ENCODE measurements around the gene GALNT9. TPM values are rescaled to one million over a fixed set of nuclear protein-coding genes. Genes with fewer than 3 reads are reported as not detected.

Gene GALNT9
- total RNA-seq, 1 experiment from 2014 or later, result not detected

DNA sequence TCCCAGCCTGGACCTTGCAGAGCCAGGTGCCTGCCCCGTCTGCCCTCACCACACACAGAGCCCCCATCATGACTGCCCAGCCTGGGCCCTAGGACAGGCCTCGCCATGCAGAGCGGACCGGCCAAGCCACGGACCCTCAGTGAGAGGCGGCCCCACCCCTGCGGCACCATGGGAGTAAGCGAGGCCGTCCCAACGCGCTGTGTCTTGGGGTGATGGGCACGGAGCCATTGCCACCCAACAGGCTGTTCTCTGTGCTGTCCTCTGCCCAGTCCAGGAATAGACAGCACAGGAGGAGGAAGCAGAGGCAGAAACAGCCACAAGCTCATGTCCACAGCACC is 39.2 kb downstream of the GALNT9 start:
- DNase-seq (ENCODE audit: low read depth, low spot score), result no peak
- in situ Hi-C loops (cut with HindIII; ENCODE audit: low pct_unique_long_range_greater_than_20kb, low sequenced_read_pairs), result no loop called here

DNA sequence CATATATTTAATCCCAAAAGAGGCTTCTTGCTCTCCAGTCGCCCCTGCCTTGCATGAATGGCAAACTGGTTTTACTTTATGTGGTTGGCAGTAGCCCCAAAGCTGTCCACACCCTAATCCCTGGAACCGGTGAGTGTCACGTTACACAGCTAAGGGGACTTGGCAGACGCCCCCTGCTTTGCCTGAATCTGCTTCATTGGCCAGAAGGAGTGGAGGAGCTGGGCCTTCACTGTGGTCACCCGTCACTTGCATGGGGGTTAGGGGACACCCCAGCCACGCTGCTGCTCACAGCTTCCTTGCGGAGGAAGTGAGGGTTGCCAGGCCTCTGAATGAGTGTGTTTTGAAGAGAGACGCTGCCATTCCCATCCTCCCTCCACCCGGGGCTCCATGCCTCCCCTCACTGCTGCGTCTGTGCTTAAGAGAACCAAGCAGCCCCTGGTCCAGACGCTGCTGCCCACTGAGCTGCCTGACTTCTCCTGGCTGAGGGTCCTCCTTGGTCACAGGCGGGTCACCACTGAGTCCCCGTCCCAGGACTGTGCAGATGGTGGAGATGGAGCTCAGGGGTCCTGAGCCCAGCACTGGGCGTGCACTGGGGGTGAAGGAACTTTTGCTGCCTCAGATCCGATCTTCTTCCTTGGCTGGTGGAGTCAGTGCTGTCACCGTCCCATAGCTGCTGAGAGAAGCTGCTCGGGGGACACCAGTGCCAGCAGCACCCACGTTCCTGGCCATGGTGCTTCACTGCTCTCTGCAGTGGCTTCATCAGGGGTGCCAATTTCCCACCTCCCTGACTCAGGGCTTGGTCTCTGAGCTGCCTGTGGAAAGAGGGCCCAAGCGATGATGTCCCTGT is 39.8 kb downstream of the GALNT9 start:
- DNase-seq (ENCODE audit: low read depth, low spot score), result no peak
- in situ Hi-C loops (cut with HindIII; ENCODE audit: low pct_unique_long_range_greater_than_20kb, low sequenced_read_pairs), result no loop called here

DNA sequence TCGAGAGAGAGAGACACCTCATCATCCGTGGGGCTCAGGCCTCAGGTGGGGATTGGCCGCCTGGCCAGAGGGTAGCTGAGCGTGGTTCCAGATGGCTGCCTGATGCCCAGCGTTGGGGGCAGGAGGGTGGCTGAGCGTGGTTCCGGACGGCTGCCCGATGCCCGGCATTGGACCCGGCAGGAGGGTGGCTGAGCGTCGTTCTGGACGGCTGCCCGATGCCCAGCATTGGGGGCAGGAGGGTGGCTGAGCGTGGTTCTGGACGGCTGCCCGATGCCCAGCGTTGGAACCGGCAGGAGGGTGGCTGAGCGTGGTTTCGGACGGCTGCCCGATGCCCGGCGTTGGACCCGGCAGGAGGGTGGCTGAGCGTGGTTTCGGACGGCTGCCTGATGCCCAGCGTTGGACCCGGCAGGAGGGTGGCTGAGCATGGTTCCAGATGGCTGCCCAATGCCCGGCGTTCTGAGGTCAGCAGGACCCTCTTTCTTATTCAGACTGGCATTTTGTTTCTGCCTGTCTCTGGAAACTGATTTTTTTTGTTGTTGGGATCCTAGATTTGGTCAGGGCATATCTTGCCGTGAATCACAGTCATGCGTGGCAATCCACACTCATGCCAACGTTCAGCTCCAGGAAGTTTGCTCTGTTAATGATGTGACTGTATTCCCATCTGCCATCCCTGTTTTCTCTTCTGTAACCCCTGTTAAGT is 40.7 kb downstream of the GALNT9 start:
- in situ Hi-C loops (cut with HindIII; ENCODE audit: low pct_unique_long_range_greater_than_20kb, low sequenced_read_pairs), result no loop called here
- no peak for DNase-seq (ENCODE audit: low read depth, low spot score)

DNA sequence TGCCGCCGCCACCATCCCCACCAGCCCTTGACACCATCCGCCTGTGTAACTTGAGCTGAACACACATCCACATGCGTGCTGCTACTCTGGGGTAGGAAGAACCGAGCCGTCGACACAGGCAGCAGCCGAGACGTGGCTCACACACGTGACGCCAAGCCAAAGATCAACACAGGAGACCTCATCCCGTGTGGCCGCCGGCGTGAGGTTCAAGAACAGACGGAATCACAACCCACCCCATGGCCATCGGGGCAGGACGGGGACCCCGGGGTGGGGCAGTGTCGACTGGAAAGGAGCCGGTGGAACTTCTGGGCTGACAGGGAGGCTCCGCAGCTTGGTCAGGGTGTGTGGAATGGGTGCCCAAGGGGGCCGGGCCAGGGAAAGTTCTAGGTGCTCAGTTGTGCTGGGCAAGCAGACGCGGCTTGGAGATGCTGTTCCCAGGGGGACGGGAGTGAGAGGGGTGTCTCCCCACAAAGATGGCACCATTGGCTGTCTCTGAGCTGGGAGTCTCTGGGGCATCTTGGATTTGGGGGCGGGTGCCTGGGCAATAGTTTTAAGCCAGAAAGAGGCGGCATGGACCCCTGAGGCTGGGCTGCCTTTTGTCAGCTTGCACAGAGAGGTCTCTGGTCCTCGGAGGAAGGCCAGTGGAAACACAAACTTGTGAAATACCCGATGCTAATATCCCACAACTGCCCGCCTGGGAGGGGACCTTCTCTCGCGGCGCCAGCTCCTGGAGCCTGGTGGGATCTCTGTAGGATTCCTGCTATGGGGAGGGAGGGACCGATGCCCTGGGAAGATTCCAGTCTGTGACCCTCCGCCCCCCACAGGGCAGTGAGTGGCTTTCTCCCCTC is 41.8 kb downstream of the GALNT9 start:
- in situ Hi-C loops (cut with HindIII; ENCODE audit: low pct_unique_long_range_greater_than_20kb, low sequenced_read_pairs), result no loop called here
- no peak for DNase-seq (ENCODE audit: low read depth, low spot score)

DNA sequence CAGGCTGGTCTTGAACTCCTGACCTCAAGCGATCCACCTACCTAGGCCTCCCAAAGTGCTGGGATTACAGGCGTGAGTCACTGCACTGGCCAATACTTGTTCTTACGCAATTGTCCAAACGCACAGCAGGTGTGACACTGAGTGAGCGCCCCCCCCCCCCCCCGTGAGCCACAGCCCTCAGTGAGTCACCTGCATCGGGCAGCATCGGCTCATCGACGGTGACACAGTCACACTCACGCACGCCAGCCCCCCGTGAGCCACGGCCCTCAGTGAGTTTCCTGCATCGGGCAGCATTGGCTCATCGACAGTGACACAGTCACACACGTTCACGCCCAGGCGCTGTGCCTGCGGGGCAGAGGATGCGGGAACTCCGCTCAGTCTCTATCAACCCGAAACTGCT is 42.5 kb downstream of the GALNT9 start:
- in situ Hi-C loops (cut with HindIII; ENCODE audit: low pct_unique_long_range_greater_than_20kb, low sequenced_read_pairs), result no loop called here
- DNase-seq (ENCODE audit: low read depth, low spot score), result no peak

DNA sequence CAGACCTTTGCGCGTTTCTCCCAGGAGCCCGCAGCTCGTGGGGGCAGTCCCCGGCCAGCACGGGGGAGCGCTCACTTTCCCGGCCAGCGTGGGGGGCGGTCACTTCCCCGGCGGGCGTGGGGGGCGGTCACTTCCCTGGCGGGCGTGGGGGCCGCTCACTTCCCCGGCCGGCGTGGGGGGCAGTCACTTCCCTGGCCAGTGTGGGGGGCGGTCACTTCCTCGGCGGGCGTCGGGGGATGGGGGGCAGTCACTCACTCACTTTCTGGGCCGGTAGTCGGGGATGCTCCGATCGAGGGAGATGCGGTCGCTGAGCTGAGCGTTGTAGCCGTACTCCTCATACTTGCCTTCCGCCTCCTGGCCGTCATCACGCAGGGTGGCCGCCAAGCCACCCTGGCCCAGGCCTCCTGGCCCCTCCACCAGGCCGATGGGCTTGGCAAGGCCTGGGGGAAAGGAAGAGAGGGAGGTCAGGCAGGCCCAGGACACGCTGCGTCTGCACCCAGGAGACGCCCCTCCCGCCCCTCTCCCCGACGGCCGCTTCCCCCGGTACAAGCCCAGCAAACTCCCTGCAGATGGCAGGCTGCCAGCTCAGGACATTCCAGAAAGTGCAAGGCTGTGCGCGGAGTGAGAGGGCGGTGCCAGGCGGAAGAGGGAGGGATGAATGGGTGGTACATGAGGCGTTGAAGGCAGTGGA is 43.3 kb downstream of the GALNT9 start:
- peak; percentile 49 for DNase-seq (ENCODE audit: low read depth, low spot score)

DNA sequence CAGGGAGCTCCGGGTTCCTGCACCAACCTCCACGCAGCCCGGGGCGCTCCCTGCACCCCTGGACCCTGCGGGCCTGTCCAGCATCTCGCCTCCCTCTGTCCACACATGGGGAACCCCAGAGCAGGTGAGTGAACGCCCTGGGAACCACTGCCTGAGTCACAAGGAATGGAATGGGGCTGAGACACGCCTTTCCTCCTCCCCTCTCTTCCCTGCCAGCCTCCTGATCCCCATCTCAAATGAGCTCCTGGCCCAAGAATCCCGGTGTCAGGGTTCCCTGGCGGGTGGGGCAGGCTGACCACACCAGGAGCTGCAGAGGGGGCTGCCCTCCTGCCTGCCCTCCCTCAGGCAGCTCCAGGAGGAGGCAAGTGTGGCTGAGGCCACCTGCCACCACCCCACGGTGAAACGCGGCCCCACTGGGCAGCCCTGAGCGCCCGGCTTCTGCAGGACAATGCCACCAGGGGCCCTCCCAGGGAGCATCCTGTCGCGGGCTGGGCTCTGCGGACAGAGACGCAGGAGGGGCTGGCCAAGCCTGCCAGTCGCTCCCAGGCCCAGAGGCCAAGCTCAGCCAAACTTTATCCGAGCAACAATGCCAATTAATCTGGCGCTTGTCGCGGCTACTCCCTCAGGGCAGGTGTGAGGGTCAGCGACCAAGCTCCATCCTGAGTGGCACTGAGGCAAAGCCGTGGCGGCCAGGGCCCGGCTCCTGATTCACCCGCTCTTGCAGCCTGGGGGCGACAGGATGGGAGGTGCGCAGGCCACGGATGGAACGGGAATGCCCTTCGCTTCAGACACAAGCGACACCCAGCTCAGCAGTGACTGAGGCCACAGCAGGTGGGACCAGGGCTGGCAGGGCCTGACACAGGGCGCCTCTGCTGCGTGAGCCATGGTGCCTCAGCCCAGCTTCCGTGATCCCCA is 44.3 kb downstream of the GALNT9 start:
- DNase-seq (ENCODE audit: low read depth, low spot score), result no peak
- in situ Hi-C loops (cut with HindIII; ENCODE audit: low pct_unique_long_range_greater_than_20kb, low sequenced_read_pairs), result no loop called here

More for the DNA sequence above, 43.3 kb downstream of the GALNT9 start:
- in situ Hi-C loops (cut with HindIII; ENCODE audit: low pct_unique_long_range_greater_than_20kb, low sequenced_read_pairs), result no loop called here

DNA sequence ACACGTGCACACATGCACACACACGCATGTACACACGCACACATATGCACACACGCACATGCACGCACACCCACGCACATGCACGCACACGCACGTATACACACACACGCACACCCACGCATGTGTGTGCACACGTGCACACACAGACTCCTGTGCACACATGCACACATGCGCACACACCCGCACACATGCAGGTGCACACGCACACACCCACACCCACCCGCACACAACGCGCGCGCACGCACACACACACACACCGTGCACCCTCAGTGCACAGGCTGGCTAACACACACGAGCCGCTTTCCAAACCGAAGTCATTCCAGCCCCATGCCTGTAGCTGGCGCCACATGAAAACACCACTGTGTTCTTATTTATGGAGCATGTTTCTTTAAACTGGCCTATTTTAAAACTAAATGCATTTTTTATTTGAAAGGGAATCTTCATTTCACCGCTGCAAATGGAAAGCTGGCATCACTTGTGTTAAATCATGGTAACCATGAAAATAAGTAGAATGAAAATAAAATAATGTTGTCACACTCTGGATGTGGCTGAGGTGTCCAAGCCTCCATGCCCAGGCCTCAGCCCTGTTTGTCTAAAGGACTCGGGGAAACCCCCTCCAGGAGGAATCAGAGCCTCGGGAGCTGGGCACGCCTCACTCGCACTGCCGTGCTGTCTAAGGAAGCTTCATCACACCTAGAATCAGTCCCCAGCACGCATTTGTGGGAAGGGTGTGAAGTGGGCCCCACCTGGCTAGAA is 45.1 kb downstream of the GALNT9 start:
- DNase-seq (ENCODE audit: low read depth, low spot score), result peak; percentile 43

DNA sequence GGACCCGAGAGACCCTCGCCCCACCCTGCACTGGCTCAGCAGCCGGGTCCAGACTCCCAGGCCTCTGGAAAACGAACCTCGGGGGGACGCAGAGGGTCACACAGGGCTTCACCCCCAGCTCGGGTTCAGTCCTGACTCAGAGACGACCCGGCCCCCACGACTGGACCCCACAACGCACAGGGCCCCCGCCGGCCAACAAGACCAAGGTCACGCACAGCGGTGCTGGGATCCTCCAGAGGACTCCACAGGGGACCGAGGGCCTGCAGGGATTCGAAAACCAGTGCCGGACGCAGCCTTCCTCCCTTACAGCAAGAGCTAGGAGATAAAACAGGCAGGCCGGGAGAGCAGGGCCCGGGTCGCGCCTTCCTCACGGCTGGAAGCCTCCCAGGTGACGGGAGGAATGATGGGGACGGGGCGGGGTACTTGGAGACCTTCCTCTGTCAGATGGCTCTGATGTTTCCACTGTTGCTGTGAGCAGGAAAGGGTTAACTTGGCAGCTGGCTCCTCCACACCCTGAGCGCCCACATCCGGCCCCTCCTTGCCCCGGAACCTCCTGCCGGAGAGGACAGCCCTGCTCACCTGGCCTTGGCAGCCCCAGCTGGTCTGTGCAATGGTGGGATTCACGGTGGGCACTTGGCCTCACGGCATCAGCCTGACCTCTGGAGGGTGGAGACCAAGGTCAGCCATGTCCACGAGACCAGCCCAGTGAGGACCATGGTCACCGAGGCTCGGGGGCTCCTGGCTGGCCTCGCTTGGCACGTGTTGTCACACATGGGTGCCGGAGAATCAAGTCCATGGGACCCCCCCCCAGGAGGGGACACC is 46.2 kb downstream of the GALNT9 start:
- DNase-seq (ENCODE audit: low read depth, low spot score), result no peak
- in situ Hi-C loops (cut with HindIII; ENCODE audit: low pct_unique_long_range_greater_than_20kb, low sequenced_read_pairs), result no loop called here

More for the DNA sequence above, 45.1 kb downstream of the GALNT9 start:
- in situ Hi-C loops (cut with HindIII; ENCODE audit: low pct_unique_long_range_greater_than_20kb, low sequenced_read_pairs), result no loop called here

DNA sequence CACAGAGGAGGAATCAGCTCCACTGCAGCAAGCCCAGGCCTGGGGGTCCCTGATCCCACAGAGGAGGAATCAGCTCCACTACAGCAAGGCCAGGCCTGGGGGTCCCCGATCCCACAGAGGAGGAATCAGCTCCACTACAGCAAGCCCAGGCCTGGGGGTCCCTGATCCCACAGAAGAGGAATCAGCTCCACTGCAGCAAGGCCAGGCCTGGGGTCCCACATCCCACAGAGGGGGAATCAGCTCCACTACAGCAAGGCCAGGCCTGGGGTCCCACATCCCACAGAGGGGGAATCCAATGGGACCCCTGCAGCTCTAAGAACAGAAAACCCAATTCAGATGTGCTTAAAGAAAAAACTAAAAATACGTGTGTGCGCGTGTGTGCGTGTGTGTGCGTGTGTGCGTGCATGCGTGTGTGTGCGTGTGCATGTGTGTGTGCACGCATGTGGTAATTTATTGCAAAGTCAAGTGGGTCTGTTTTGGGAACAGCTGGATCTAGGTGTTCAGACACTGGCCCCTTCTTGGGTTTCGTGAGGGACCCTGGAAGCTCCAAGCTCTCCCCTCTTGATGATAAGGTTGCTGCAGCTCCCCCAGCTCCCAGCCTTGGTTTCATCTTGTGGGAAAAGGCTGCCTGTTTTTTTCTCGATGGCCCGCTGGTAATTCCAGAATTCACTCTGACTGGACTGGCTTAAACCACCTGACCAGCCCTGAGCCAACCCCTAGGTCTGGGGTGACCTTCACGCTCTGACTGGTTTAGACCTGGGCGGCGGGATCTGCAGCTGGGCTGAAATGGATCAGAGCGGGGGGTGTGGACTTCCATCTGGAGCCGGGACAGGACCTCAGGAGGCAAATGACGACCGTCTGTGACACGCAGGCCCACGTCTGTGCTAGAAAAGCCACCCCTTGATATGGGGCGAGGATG is 47.1 kb downstream of the GALNT9 start:
- DNase-seq (ENCODE audit: low read depth, low spot score), result no peak
- in situ Hi-C loops (cut with HindIII; ENCODE audit: low pct_unique_long_range_greater_than_20kb, low sequenced_read_pairs), result no loop called here

DNA sequence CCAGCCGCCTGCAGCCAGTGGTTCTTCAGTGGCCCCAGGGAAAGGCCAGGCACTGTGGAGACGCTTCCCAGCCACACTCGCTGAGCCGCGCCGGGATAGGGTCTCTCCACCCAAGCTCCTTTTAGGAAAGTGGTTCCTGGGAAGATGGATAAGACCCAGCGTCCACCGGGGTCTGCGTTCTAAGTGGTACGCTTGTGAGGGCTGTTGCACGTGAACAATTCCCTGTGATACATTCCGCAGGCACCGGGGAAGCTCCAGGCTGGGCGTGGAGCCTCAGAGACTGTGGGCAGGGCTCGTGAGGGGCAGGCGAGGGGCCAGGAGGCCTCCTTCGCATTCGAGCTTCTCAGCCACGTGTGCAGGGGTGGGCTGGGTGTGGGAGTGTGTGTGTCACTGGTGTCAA is 48.4 kb downstream of the GALNT9 start:
- in situ Hi-C loops (cut with HindIII; ENCODE audit: low pct_unique_long_range_greater_than_20kb, low sequenced_read_pairs), result no loop called here
- DNase-seq (ENCODE audit: low read depth, low spot score), result no peak

DNA sequence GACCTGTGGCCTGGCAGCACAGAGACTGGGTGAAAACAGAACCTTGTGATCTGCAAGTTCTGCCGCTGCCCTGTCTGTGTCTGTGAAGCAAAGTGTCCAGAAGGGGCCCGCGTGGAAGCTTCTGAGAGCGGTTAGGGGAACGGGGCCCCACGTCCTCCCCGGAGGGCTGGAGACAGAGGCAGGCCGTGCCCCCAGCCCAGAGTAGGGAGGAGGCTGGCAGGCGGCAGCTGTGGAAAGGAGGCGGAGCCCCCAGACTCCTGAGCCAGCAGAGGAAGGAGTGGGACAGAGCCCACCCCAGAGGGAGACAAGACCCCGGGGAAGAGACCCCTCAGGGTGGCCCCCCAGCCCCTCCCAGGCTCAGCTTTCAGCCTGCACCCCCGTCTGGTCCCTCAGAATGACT is 49.0 kb downstream of the GALNT9 start:
- no peak for DNase-seq (ENCODE audit: low read depth, low spot score)
- in situ Hi-C loops (cut with HindIII; ENCODE audit: low pct_unique_long_range_greater_than_20kb, low sequenced_read_pairs), result no loop called here

DNA sequence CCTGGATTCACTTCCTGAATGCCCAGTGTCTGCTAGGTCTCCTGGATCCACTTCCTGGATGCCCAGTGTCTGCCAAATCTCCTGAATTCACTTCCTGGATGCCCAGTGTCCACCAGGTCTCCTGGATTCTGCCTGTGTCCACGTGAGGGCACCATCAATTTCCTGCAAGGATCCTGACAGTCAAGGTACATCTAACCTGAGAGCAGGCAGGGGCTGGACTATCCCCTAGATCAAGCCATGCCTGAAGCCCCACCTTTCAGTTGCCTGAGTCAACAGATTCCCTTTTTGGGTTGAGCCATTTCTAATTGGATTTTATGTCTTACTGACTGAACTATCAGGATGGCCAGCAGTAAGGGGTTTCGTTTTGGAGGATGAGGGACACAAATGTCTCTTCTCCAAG is 49.5 kb downstream of the GALNT9 start:
- no peak for DNase-seq (ENCODE audit: low read depth, low spot score)
- in situ Hi-C loops (cut with HindIII; ENCODE audit: low pct_unique_long_range_greater_than_20kb, low sequenced_read_pairs), result no loop called here

DNA sequence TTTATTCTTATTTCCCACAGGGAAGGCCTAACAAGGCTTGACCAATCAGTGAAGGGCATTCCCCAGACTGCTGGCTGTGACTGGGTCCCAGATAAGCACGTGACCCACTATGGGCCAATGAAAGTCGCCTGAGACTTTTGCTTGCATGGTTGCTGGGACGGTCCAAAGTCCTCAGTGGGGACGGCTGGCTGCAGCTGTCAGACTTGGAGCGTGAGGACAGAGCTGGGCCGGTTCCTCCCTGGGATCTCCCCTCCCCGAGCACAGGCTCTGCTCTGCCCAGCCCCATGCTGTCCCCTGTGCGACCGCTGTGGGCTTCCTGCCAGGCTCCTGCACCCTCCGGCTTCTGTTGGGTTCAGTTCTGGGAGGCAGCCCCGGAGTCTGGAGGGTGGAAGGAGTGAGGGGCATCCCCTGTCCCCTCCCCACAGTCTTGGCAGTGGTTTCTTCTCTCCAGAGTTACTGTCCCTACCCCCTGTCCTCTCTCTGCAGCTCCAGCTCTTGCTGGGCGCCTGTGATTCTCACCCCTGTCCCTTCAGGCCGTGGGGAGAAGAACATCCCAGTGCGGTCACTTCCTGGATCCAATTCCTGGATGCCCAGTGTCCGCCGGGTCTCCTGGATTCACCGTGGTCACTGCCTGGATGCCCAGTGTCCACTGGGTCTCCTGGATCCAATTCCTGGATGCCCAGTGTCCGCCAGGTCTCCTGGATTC is 50.1 kb downstream of the GALNT9 start:
- in situ Hi-C loops (cut with HindIII; ENCODE audit: low pct_unique_long_range_greater_than_20kb, low sequenced_read_pairs), result no loop called here
- DNase-seq (ENCODE audit: low read depth, low spot score), result peak; percentile 21

Measured in SK-MEL-5 (cell line).